Measurements from ENCODE around the gene CATSPER4. TPM values are rescaled to one million over a fixed set of nuclear protein-coding genes. Genes with fewer than 3 reads are reported as not detected.

CATSPER4 gene
- total RNA-seq, 1 donor from 2014 or later = 0.29 TPM

DNA sequence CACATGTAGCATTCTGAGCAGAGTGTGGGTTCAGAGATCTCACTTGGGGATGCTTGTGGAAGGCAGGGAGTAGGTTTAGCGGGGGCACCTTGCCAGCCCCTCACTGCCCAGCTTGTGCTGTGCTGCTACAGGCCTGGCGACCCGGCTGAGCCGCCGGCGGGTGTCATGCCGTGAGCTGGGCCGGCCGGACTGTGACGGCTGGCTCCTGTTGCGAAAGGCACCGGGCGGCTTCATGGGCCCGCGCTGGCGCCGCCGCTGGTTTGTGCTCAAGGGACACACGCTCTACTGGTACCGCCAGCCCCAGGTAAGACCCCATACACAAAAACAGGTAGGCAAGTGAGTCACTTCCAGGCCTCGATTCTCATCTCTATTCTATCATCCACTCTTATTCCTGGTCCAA lies 5.5 kb upstream of the CATSPER4 start:
- peaks cover 21% of the 10 kb centered on the region for H3K36me3 Mint-ChIP-seq
- DNase-seq (ENCODE audit: low spot score in 2 of 2, unreplicated experiment in 2 of 2) = no peak
- TF ChIP-seq, protein P1, sequence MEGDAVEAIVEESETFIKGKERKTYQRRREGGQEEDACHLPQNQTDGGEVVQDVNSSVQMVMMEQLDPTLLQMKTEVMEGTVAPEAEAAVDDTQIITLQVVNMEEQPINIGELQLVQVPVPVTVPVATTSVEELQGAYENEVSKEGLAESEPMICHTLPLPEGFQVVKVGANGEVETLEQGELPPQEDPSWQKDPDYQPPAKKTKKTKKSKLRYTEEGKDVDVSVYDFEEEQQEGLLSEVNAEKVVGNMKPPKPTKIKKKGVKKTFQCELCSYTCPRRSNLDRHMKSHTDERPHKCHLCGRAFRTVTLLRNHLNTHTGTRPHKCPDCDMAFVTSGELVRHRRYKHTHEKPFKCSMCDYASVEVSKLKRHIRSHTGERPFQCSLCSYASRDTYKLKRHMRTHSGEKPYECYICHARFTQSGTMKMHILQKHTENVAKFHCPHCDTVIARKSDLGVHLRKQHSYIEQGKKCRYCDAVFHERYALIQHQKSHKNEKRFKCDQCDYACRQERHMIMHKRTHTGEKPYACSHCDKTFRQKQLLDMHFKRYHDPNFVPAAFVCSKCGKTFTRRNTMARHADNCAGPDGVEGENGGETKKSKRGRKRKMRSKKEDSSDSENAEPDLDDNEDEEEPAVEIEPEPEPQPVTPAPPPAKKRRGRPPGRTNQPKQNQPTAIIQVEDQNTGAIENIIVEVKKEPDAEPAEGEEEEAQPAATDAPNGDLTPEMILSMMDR (IDR thresholded peaks at IDR 0.05; ENCODE audit: unreplicated experiment) = no peak
- H3K4me3 Mint-ChIP-seq = no peak overlapping the region
- H3K4me1 Mint-ChIP-seq = peaks cover 2% of the 10 kb centered on the region
- H3K27me3 Mint-ChIP-seq (ENCODE audit: low read depth) = no peaks in the 10 kb centered on the region
- H3K9me3 Mint-ChIP-seq = no peaks in the 10 kb centered on the region
- no peak overlapping the region for H3K27ac Mint-ChIP-seq

DNA sequence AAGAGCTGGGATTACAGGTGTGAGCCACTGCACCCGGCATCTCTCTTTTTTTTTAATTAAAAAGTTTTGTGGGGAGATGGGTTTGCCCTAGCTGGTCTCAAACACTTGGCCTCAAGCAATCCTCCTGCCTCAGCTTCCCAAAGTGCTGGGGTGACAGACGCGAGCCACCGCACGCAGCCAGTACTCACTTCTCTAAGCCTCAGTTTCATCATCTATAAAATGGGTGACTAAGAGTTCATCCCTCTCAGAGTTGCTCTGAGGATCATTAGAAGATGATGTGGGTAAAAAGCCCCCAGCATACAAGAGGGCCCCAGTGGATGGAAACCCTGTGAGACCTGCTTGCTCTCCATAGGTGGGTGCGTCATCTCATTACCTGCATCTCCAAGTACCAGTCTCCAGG lies 2.5 kb upstream of the CATSPER4 start:
- peaks cover 13% of the 10 kb centered on the region for H3K4me1 Mint-ChIP-seq
- no peaks in the 10 kb centered on the region for H3K9me3 Mint-ChIP-seq
- H3K4me3 Mint-ChIP-seq = no peak overlapping the region
- no peaks in the 10 kb centered on the region for H3K27me3 Mint-ChIP-seq (ENCODE audit: low read depth)
- DNase-seq (ENCODE audit: low spot score in 2 of 2, unreplicated experiment in 2 of 2) = no peak
- TF ChIP-seq, protein P1 (IDR thresholded peaks at IDR 0.05; ENCODE audit: unreplicated experiment) = no peak
- no peak overlapping the region for H3K27ac Mint-ChIP-seq
- H3K36me3 Mint-ChIP-seq = peaks cover 10% of the 10 kb centered on the region

DNA sequence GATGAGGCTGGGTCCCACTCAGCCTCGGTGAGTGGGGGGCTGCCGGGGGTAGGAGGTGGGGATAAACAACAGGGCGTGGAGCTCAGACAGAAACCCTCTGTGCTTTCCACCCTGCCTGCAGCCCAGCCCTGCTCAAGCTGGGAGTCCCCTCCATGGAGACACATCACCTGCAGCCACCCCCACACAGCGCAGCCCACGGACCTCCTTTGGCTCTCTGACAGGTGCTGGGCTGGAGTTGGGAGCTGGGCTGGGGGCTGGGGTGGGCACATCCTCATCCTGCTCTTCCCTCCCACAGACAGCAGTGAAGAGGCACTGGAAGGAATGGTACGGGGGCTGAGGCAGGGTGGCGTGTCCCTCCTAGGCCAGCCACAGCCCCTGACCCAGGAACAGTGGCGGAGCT lies 1.9 kb upstream of the CATSPER4 start:
- Mint-ChIP-seq H3K27me3 (ENCODE audit: low read depth) (no peaks in the 10 kb centered on the region), H3K27ac (no peak overlapping the region), H3K4me3 (no peak overlapping the region), H3K4me1 (peaks cover 13% of the 10 kb centered on the region), H3K9me3 (no peaks in the 10 kb centered on the region), H3K36me3 (peaks cover 10% of the 10 kb centered on the region)
- TF ChIP-seq, protein P1 (IDR thresholded peaks at IDR 0.05; ENCODE audit: unreplicated experiment) = no peak
- DNase-seq (ENCODE audit: low spot score in 2 of 2, unreplicated experiment in 2 of 2) = no peak

DNA sequence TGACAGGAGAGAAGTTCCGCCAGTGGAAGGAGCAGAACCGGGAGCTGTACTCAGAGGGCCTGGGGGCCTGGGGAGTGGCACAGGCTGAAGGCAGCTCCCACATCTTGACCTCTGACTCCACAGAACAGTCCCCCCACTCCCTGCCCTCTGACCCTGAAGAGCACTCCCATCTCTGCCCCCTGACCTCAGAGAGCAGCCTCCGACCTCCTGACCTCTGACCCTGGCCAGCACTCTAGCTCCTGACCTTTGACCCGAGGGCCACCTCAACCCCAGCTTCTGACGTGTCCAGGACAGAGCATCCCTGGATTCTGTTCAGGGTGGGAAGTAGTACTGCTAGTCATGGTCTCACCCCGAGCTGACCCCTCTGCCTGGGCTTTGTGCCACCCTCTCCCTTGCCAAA lies 1.1 kb upstream of the CATSPER4 start:
- TF ChIP-seq, protein P1 (IDR thresholded peaks at IDR 0.05; ENCODE audit: unreplicated experiment) = no peak
- no peak for DNase-seq (ENCODE audit: low spot score in 2 of 2, unreplicated experiment in 2 of 2)
- H3K4me1 Mint-ChIP-seq = peaks cover 13% of the 10 kb centered on the region

DNA sequence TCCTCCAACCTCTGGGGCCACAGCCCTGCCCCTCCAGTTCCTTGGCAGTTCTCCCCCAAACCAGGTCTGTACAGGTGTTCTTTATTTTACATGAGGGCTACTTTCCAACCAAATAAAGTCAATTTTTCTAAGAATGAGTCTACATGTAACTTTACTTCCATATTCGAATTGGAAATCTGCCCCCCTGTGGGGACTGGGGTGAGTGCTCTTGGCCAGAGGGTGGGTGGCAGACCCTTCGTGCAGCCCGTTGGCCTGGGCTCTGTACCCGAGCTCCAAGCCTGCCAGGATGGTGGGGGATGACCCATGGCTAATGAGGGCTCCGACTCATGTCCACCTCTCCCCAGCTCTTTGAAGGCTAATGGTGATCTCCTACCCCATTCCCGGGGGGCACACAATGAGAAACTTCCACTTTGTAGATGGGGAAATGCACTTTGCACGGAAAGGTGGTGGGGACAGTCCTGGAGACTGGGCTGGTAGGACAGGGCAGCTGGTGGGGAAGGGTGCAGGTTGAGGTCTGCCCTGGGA lies 589 bp upstream of the CATSPER4 start:
- TF ChIP-seq, protein P1 (IDR thresholded peaks at IDR 0.05; ENCODE audit: unreplicated experiment) = no peak
- Mint-ChIP-seq H3K27me3 (ENCODE audit: low read depth) (no peaks in the 10 kb centered on the region), H3K9me3 (no peaks in the 10 kb centered on the region), H3K36me3 (peaks cover 10% of the 10 kb centered on the region), H3K27ac (peak overlapping the region; percentile 45), H3K4me1 (peaks cover 13% of the 10 kb centered on the region), H3K4me3 (no peak overlapping the region)
- DNase-seq (ENCODE audit: low spot score in 2 of 2, unreplicated experiment in 2 of 2) = no peak

More for the DNA sequence above, 1.1 kb upstream of the CATSPER4 start:
- Mint-ChIP-seq H3K27me3 (ENCODE audit: low read depth) (no peaks in the 10 kb centered on the region), H3K27ac (peak overlapping the region; percentile 45), H3K9me3 (no peaks in the 10 kb centered on the region), H3K36me3 (peaks cover 10% of the 10 kb centered on the region), H3K4me3 (no peak overlapping the region)

DNA sequence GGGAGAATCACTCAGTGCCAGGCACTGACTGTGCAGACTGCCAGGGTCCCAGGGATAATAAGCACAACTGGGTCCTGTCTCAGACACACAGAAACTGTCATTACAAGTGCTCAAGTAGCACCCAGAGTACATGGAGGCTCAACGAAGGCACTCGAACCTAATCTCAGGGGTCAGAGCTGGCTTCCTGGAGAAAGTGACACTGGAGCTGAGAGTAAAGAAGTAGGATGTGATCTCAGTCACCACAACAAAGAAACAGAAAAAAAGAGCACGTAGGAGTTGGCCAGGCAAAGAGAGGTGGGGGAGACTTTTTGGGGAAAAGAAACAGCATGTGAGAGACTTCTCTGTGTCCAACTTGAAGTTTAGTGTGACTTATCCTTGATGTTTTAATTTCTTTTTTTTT lies 1.3 kb downstream of the CATSPER4 start:
- Mint-ChIP-seq H3K4me1 (peaks cover 13% of the 10 kb centered on the region), H3K4me3 (no peak overlapping the region), H3K9me3 (no peaks in the 10 kb centered on the region), H3K36me3 (peaks cover 4% of the 10 kb centered on the region), H3K27me3 (ENCODE audit: low read depth) (no peaks in the 10 kb centered on the region), H3K27ac (peak overlapping the region; percentile 8)
- TF ChIP-seq, protein P1 (IDR thresholded peaks at IDR 0.05; ENCODE audit: unreplicated experiment) = no peak
- no peak for DNase-seq (ENCODE audit: low spot score in 2 of 2, unreplicated experiment in 2 of 2)

Data from mesothelial cell of epicardium (in vitro differentiated cells).